HG03108 (cell line): ENCODE results near the gene C1GALT1.
A peak's percentile ranks its signal among the peaks of the same experiment; 100 is the strongest.
"Not testable (repeated sequence)": the region's sequence is repeated elsewhere in the genome, so short reads cannot be mapped to it uniquely, and the experiment has no call there.

ENCODE experiments used
- ATAC-seq: cut with Tn5 transposase; IDR thresholded peaks from one replicate; pipeline ENCODE4 v1.9.1; 2021; ENCODE audit warnings: moderate library complexity; ENCODE audit not compliant: unreplicated experiment

C1GALT1 gene

GRCh38 chr7:7182156-7183060, at the start of gene C1GALT1:
Gene C1GALT1 (plus strand): TSS chr7:7182544. CDS start chr7:7234320, 51,776 bp downstream.
- ATAC-seq: peak; percentile 83

- no peak for ATAC-seq
Measured at GRCh38 chr7:7134046-7134445, 48.3 kb upstream of the C1GALT1 start.

GRCh38 chr7:7135074-7135473, 47.3 kb upstream of the C1GALT1 start:
- ATAC-seq: no peak

- ATAC-seq: not testable (repeated sequence)
Measured at GRCh38 chr7:7135924-7136323, 46.4 kb upstream of the C1GALT1 start.

GRCh38 chr7:7136466-7137381, 45.6 kb upstream of the C1GALT1 start:
- no peak for ATAC-seq

GRCh38 chr7:7138897-7139296, 43.4 kb upstream of the C1GALT1 start:
- no peak for ATAC-seq

- not testable (repeated sequence) for ATAC-seq
Measured at GRCh38 chr7:7143404-7143803, 38.9 kb upstream of the C1GALT1 start.

GRCh38 chr7:7145151-7145550, 37.2 kb upstream of the C1GALT1 start:
- not testable (repeated sequence) for ATAC-seq

- no peak for ATAC-seq
Measured at GRCh38 chr7:7146837-7147236, 35.5 kb upstream of the C1GALT1 start.

GRCh38 chr7:7148798-7149481, 33.4 kb upstream of the C1GALT1 start:
- ATAC-seq: no peak

- ATAC-seq: no peak
Measured at GRCh38 chr7:7151285-7151684, 31.1 kb upstream of the C1GALT1 start.

GRCh38 chr7:7151865-7152264, 30.5 kb upstream of the C1GALT1 start:
- ATAC-seq: no peak

- ATAC-seq: no peak
Measured at GRCh38 chr7:7152315-7152714, 30.0 kb upstream of the C1GALT1 start.

- not testable (repeated sequence) for ATAC-seq
Measured at GRCh38 chr7:7154355-7154754, 28.0 kb upstream of the C1GALT1 start.

- ATAC-seq: no peak
Measured at GRCh38 chr7:7156663-7157062, 25.7 kb upstream of the C1GALT1 start.

GRCh38 chr7:7157177-7157886, 25.0 kb upstream of the C1GALT1 start:
- ATAC-seq: peak; percentile 90

GRCh38 chr7:7157887-7158271, 24.5 kb upstream of the C1GALT1 start:
- ATAC-seq: no peak

GRCh38 chr7:7159063-7159658, 23.2 kb upstream of the C1GALT1 start:
- no peak for ATAC-seq

- ATAC-seq: no peak
Measured at GRCh38 chr7:7164591-7164990, 17.8 kb upstream of the C1GALT1 start.

GRCh38 chr7:7165372-7165771, 17.0 kb upstream of the C1GALT1 start:
- ATAC-seq: no peak
